Coronary artery (tissue), 2 donors: Measurements from ENCODE around the gene CMIP.

ENCODE experiments used
- DNase-seq: peaks from one replicate; pipeline ENCODE4 v3.0.0-alpha.2; 2017; ENCODE audit warnings: low spot score
- H3K27ac ChIP-seq, 2 donors: fragments of 200-600 bp; sonication (generic); one replicate each; pipeline ENCODE4 v1.5.1; 2016 to 2019
- H3K4me3 ChIP-seq: fragments of 200-600 bp; sonication (generic); 2 replicates; pipeline ENCODE4 v1.5.1; 2016; ENCODE audit warnings: mild to moderate bottlenecking, moderate library complexity
- TF ChIP-seq, protein P1 (sequence below): fragments of 200-600 bp; sonication (generic); IDR thresholded peaks from one replicate; pipeline ENCODE4 v1.5.1; 2019; ENCODE audit warnings: antibody characterized with exemption

CMIP gene

DNA sequence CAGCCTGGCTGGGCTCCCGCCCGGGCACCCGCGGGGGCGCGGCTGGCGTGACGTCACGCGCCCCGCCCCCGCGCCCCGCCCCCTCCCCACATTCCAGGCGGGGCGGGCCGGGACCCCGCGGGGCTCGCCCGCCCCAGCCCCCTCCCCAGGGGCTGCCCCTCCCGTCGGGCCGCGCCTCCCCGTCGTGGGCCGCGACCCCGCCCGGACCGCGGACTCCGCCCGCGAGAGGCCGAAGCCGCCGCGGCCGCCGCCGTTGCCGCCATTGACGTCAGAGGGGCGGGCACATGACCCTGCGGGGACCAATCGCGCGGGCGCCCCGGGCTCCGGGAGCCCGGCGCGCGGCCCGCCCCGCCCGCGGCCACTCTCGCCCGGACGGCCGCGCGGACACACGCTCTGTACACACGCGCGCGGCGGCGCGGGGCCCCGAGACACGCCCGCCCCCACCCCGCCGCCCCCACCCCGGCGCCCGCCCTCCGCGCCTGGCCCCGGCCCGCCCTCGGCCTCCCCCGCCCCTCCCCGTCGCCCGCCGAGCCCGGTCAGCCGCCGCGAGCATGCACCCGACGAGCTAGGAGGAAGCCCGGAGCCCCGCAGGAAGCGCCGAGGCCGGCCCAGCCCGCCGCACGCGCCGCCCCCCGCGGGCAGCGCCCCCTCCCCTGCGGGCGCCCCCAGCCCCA is at the start of gene CMIP:
Gene CMIP, plus strand, starts transcription at position 361 of the 674 bp plus-strand sequence.
- Histone ChIP-seq H3K4me3 (peak within 1 kb of the TSS; percentile 94), H3K27ac (peak within 1 kb of the TSS; percentile 34 to 84)
- TF ChIP-seq, protein P1, sequence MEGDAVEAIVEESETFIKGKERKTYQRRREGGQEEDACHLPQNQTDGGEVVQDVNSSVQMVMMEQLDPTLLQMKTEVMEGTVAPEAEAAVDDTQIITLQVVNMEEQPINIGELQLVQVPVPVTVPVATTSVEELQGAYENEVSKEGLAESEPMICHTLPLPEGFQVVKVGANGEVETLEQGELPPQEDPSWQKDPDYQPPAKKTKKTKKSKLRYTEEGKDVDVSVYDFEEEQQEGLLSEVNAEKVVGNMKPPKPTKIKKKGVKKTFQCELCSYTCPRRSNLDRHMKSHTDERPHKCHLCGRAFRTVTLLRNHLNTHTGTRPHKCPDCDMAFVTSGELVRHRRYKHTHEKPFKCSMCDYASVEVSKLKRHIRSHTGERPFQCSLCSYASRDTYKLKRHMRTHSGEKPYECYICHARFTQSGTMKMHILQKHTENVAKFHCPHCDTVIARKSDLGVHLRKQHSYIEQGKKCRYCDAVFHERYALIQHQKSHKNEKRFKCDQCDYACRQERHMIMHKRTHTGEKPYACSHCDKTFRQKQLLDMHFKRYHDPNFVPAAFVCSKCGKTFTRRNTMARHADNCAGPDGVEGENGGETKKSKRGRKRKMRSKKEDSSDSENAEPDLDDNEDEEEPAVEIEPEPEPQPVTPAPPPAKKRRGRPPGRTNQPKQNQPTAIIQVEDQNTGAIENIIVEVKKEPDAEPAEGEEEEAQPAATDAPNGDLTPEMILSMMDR, result no peak
- DNase-seq, result peak; percentile 87

DNA sequence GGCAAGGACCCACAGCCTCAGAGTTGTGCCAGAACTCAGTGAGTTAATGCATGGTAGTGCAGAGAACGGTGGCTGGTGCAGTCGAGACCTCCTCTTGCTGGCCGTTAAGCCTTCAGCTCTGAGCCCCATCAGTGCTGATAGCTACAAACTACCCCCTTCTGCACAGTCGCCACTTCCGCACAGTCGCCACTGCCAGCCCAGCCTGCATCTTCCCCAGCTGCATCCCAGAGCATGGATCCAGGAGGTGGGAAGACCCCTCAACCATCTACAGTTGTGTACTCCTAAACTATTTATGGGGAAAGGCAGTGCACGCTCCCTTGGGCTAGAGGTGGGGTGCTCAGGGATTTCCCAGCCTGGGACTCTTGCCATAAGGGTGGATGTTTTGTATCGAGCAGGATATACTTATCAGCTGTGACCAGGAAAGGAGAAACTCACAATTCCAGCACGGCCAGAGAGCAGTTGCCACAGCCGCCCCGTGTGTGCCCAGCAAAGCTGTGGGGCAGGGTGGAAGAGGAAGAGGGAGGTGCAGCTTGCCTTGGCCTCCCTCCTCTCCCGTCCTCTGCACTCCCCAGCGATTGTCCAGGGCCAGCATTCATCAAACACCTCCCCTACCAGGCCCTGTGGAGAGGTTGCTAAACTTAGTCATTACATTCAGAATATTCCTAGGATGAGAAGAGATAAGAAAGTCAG is 49.5 kb upstream of the CMIP start:
- no peak overlapping the region for H3K4me3 ChIP-seq
- TF ChIP-seq, protein P1, result no peak
- peak overlapping the region in 1 of 2 donors; percentile 26 for H3K27ac ChIP-seq
- DNase-seq, result no peak

DNA sequence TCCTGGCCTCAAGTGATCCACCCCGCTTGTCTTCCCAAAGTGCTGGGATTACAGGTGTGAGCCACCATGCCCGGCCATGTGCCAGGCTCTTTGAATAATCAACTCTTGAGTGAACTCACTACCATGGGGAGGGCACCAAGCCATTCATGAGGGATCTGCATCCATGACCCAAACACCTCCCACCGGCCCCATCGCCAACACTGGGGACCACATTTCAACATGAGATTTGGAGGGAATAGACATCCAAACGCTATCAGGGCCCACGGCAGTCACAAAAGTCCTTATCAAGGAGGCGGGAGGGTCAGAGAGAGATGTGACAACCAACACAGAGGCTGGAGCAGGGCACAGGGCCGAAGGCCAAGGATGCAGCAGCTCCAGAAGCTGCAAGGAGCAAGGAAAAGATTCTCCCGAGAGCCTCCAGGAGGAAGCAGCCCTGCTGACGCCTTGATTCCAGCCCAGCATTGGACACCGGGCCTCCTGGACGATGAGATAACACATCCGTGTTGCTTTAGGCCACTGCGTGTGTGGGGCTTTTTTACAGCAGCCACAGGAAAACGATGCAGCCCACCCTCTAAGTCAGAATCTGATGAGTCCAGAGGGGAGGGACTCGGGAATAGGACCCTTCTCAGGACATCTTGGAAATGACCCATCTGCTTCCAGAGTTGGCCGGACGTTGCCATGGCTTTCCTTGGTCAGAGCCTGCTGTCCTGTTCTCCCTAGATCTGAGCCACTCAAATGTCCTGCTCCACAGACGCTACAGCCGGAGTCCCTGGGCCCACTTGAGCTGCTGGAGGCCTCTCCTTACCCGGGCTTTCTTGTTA is 47.3 kb upstream of the CMIP start:
- TF ChIP-seq, protein P1, result no peak
- Histone ChIP-seq H3K27ac (no peak overlapping the region), H3K4me3 (no peak overlapping the region)
- no peak for DNase-seq

DNA sequence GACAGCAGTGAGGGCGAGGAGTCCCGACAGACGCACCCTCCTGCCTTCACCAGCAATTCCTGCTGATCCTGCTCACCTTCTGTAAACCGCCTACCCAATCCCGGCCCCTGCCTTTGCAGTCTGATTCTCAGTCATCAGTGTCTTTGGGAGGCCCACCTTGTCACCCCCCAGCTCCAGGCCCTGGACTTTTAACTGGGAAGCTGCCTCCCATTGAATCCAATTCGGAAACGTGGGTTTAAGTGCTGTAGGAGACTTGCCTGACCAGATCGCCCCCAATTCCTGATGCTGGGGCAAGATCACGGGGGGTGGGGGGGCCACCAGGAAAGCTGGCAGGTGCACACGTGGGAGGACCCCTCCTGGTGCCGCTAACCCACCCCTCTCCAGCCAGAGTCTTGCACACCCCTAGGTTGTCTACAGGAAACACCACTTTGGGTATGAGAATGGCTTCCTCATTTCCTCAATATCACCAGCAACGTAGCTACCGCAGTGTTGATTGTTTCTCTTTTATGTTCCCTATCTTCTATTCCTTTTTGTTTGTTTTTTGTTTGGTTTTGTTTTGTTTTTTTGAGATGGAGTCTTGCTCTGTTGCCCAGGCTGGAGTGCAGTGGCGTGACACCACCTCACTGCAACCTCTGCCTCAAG is 46.6 kb upstream of the CMIP start:
- TF ChIP-seq, protein P1, result no peak

DNA sequence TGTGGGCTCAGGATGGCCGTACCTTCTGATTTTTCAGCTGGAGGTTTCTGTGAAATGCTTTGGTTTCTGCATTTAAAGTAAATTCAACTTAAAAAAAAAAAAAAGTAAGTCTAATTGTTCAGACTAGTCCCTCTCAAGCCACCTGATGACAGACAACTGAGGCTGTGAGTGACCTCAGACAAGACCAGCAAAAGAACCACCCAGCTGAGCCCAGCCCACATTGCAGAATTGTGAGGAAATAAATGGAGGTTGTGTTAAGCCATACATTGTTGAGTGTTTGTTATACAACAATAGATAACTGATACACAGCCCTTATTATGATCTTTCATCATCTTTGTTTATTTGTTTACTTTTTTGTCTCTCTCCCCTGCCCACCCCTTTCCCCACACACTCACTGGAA is 44.7 kb upstream of the CMIP start:
- TF ChIP-seq, protein P1, result no peak
- Histone ChIP-seq H3K27ac (no peak overlapping the region), H3K4me3 (no peak overlapping the region)
- no peak for DNase-seq

More for the DNA sequence above, 46.6 kb upstream of the CMIP start:
- Histone ChIP-seq H3K27ac (no peak overlapping the region), H3K4me3 (no peak overlapping the region)
- no peak for DNase-seq

DNA sequence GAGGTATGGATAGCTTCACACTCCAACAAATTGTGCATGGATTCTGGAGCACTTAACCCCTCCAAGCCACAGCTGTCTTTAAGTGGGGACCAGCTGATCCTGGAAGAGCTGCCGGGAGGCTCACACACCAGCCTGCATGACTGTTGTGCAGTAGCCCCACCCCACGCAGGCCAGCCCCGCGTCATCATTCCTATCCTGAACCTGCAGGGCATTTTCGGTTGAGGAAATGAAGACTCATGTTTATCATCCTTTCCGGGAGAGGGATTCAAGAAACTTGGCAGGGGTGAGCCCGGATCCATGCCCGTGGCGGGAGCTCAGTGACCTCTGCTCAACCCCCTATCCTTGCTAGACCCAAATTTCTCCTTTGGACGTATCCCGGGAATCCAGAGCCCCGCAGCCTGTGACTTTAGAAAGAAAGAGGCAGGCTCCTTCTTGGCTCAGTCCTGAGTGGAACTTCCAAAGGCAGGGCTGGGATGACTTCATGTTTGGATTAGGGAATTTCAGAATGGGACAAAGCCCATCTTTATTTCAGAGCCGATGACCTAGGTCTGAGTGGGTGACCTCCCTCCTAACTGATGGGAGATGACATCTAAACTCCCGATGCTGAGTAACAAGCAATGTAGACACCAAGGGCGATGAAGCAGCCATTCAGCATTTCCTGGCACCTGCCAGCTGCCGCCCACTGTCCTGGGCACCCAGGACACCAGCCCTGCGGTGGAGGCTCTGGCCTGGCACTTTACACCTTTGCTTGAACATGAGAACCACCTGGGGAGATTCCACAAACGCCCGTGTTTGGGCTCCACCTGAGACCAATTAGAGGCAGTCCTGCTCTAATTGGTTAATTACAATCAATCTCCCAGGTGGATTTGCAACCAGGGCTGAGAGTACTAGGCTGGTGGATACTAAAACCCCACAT is 43.3 kb upstream of the CMIP start:
- no peak overlapping the region for H3K27ac ChIP-seq
- TF ChIP-seq, protein P1, result no peak
- no peak for DNase-seq
- no peak overlapping the region for H3K4me3 ChIP-seq
